ENCODE results near the gene NXN.
"Not testable (repeated sequence)": the region's sequence is repeated elsewhere in the genome, so short reads cannot be mapped to it uniquely, and the experiment has no call there.

NXN gene

DNA sequence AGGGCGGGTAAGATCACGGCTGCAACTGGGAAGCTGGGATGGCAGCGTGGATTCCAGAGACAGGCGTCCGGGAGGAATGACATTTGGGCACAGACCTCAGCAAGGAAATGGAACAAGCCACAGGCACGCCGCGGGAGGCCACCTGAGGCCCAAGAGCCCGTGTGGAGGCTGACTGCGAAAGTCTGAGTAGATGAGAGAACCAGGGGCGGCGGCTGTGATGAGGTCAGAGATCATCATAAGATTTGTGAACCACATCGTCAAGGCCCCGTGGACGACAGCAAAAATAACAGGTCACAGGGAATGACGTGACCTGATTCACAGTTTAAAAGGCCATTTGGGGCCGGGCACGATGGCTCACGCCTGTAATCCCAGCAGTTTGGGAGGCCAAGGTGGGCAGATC lies 149.2 kb downstream of the NXN start:
- no peak for DNase-seq (ENCODE audit: low read depth in 2 of 2)

DNA sequence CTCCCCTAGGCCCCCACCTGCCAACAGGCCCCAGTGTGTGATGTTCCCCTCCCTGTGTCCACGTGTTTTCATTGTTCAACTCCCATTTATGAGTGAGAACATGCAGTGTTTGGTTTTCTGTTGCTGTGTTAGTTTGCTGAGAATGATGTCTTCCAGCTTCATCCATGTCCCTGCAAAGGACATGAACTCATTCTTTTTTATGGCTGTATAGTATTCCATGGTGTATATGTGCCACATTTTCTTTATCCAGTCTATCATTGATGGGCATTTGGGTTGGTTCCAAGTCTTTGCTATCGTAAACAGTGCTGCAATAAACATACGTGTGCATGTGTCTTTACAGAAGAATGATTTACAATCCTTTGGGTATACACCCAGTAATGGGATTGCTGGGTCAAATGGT lies 150.0 kb downstream of the NXN start:
- not testable (repeated sequence) for DNase-seq (ENCODE audit: low read depth in 2 of 2)

GRCh38 chr17:828761-829160 lies 150.8 kb downstream of the NXN start:
- no peak for DNase-seq (ENCODE audit: low read depth in 2 of 2)

DNA sequence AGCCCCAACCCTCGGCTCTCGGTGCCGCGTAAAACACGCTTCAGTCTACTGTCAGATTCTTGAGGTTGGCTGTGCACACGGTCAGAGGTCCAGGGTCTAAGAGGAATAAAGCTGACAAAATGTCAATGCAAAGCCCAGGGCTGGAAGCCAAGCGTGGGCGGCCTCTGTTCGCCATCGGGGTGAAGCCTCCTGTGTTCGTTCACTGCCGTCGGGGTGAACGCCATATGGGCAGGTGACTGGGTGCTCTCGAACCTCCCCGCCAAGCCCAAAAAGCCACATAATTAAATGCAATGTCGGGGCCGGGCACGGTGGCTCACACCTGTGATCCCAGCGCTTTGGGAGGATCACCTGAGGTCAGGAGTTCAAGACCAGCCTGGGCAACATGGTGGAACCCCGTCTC lies 152.8 kb downstream of the NXN start:
- no peak for DNase-seq (ENCODE audit: low read depth in 2 of 2)

GRCh38 chr17:825216-825615 lies 154.4 kb downstream of the NXN start:
- DNase-seq (ENCODE audit: low read depth in 2 of 2), result no peak

DNA sequence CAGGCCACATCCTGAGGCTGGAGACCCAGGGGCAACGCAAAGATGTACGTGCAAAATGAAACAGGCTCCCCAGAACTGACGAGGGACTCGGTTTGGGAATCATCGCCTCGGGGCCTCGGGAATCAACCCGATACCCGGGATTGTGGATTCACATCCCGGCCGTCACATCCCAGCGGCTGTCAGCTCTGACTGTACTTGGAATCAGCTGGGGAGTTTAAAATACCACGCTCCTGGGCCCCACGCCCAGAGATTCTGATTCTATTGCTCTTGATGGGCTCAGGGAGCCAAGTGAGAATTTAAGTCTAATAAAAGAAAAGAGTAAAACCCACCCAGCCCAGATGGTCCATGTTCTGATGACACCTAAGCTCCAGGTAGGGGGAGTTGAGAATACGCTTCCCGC lies 155.2 kb downstream of the NXN start:
- no peak for DNase-seq (ENCODE audit: low read depth in 2 of 2)

DNA sequence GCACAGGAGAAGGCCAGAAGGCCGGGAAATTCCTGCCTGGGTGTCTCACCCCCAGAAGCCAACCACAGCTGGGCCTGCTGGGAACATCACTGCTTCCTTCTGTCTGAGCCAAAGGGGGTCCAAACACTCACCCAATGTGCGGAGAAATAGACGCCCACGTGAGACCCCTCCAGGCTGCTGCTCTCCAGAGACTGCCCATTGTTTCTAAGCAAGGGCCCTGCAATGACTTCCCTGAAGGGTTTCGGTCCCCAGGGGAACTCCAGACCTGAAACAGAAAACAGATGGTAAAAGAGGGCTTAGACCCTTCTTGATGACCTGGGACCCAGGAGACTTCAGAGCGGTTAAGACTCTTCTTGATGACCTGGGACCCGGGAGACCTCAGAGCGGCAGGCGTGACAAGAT lies 156.1 kb downstream of the NXN start:
- DNase-seq (ENCODE audit: low read depth in 2 of 2), result no peak

DNA sequence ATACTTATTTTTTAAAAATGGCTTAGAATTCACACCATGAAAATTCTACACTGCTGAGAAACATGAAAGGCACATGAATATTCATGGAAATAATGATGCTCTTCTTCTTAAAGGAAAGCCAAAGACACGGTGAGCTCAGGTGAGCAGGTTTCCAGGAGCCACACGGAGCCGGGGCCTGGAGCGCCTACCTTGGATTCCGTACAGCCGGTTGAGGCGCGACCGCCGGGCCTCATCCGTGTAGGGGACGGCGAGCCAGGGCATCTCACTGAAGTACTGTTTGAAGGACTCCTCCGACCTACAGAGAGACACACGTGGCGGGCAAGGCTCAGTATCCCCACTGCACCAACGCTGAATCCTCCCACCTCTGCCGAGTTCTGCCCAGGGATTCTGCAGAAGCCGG lies 160.3 kb downstream of the NXN start:
- DNase-seq (ENCODE audit: low read depth in 2 of 2), result no peak

DNA sequence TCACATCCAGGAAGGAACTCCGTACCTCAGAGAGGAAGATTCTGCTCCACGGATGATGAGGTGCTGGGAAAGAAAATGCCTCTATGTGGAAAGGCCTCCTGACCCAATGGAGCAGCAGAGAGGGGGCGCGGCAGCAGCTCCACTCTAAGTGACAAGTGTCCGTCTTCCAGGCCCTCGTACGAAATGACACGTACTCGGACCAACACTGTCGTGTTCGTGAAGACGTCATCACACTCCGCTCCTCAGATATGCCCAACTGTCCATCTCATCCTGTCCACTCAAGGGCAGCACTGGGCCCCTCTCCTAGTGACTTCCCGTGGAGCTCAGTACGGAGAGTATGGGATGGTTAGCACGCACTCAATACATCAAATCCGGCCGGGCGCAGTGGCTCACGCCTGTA lies 165.2 kb downstream of the NXN start:
- DNase-seq (ENCODE audit: low read depth in 2 of 2), result no peak

DNA sequence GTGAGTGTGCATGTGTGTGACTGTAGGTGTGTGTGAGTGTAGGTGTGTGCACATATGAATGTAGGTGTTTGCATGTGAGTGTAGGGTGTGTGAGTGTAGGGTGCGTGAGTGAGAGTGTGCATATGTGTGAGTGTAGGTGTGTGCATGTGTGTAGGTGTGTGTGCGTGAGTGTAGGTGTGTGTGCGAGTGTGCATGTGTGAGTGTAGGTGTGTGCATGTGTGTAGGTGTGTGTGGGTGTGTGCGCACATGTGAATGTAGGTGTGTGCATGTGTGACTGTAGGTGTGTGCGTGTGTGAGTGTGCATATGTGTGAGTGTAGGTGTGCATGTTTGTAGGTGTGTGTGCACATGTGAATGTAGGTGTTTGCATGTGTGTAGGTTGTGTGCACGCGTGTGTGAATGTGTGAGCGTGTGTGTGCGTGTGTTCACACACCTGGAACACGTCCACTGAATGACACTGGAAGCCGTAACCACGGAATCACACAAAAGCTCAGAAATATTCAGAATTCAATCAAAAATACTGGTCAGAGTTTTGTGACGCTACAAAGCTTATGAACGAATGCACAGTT lies 166.9 kb downstream of the NXN start:
- DNase-seq (ENCODE audit: low read depth in 2 of 2), result no peak

- no peak for DNase-seq (ENCODE audit: low read depth in 2 of 2)
Observed at GRCh38 chr17:811051-811784, 168.4 kb downstream of the NXN start.

DNA sequence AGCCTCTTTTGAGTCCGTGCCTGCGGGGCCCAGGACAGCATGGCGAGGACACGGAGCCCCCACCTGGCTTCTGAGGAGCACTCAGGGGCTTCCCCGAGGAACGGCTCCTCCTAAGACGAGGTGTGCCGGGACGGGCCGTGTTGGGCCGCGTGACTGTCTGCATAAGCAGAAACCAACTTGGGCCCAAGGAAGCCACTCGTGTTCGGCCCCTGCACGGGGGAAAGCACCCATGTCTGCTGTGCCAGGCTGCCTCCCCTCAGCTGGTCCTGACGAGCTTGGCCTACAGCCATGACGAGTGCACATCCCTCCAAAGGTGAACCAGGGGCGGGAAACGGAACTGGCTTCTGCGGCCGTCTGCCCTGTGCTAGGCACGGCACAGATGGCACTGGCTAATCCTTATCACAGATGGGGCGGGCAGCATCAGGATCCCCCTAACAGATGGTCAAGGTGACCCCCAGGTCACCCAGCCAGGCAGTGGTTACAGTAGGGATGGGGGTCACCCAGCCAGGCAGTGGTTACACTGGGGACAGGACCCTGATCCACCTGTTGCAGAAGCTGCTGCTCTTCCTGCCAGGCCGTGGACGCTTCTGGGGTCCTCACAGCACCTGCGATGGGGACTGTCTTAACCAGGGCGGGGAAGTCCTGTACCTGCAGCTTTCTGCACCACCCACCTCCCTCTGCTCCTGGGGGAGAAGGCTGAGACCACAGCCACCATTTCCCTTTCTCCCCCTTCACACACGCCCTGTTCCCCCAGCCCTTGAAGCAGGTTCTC lies 171.9 kb downstream of the NXN start:
- DNase-seq (ENCODE audit: low read depth in 2 of 2), result no peak

GRCh38 chr17:806781-807522 lies 172.6 kb downstream of the NXN start:
- DNase-seq (ENCODE audit: low read depth in 2 of 2), result no peak

- DNase-seq (ENCODE audit: low read depth in 2 of 2), result no peak
Observed at GRCh38 chr17:806346-806745, 173.2 kb downstream of the NXN start.

- not testable (repeated sequence) for DNase-seq (ENCODE audit: low read depth in 2 of 2)
Observed at GRCh38 chr17:805886-806285, 173.7 kb downstream of the NXN start.

DNA sequence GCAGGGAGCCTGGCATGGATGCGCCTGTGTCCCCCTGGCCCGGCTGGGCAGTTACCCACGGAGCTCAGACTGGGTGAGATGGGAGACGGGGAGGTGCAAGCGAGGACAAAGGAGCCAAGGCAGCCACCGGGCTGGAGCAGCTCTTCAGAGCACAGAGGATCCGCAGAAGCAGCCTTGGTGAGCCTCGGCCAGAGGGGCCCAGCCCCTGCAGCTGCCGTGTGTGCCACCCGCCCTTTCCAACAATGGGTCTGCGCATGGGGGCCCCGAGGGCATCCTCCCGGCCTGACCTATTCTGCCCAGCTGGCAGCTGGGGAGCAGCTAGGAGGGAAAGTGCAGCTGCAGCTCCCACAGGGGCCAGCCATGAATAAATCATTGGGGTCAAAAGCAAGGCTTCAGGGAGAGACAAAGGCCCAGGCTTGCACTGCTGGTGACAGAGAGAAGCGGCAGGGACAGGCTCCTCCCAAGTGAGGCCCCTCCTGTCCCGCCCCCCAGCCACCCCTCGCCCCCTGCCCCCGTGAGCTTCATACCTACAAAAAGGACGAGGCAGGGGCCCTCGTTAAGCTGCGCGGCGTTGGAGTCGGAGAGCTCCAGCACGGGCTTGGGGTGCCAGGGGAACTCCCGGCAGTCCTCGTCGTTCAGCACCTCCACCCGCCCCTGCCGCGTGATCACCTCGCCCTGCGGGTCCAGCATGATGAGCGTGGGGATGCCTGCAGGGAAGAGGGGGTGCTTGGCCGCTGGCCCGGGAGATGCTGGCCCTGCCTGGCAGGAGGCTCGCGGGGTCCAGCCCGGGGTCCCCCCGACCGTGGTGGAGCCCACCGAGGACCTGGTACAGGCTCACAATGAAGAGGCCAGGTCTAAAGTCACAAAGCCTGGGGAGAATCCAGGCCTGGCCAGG lies 174.8 kb downstream of the NXN start:
- no peak for DNase-seq (ENCODE audit: low read depth in 2 of 2)

- DNase-seq (ENCODE audit: low read depth in 2 of 2), result no peak
Observed at GRCh38 chr17:802901-803881, 176.4 kb downstream of the NXN start.

DNA sequence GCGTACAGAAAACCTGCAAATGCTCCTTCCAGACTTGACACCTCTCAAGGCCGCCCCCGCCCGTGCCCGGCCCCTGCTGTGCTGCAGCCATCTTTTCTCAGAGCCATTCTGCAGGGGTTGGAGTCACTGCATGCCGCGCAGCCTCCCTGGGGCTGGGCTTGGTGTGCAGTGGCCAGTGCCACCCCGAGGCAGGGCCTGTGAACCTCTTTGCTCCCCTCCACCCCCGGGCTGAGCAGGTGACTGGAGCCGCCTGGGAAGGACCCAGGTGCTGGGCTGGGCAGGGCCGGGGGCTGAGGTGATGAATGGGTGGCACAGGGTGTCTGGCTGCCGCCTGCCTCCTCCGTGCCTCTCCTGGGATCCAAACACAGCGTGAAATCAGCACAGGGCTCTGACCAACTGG lies 177.1 kb downstream of the NXN start:
- DNase-seq (ENCODE audit: low read depth in 2 of 2), result no peak

DNA sequence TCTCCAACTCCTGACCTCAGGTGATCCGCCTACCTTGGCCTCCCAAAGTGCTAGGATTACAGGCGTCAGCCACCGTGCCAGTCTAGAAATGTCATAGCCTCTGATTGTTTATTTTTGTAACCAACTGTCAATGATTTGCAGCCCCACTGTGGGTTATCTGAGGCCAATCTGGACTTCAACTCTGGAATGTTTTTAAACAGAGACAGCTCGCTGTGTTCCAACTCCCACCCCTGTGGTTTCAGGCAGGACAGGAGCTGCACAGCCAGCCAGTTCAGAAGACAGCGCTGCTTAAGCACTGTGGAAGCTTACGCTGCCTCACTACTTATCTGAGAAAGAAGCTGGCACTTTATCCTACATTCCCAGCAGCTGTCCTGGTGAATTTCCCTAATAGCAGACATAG lies 177.9 kb downstream of the NXN start:
- no peak for DNase-seq (ENCODE audit: low read depth in 2 of 2)

Measured in activated CD4-positive, alpha-beta T cell treated with anti-CD3 and anti-CD28 coated beads for 24 hours (primary cell).